ENCODE measurements around the gene GPNMB. TPM values are rescaled to one million over a fixed set of nuclear protein-coding genes. Genes with fewer than 3 reads are reported as not detected.

The GPNMB gene
- total RNA-seq = 19.6 and 142 TPM in 2 replicates

GRCh38 chr7:23246555-23246954, at the start of gene GPNMB:
Gene GPNMB, plus strand, starts transcription at chr7:23246775. Its CDS starts 83 bp downstream, at chr7:23246858.

GRCh38 chr7:23298885-23299769, 52.6 kb downstream of the GPNMB start, which contains the start of gene MALSU1:
Gene MALSU1, plus strand, starts transcription at chr7:23299339. Its CDS starts 14 bp downstream, at chr7:23299353.

Other genes with a start within 250 kb of the GPNMB start
- 21.1 and 23.4 TPM in 2 replicates for gene HYCC1, start 232.6 kb upstream of the GPNMB start, total RNA-seq
- 25.8 and 33.7 TPM in 2 replicates for gene KLHL7, start 141.0 kb upstream of the GPNMB start, total RNA-seq
- gene NUP42, start 64.7 kb upstream of the GPNMB start, total RNA-seq = 29.4 and 31.8 TPM in 2 replicates
- gene MALSU1, start 52.6 kb downstream of the GPNMB start, total RNA-seq = 59.8 and 62.7 TPM in 2 replicates
- gene IGF2BP3, start 223.7 kb downstream of the GPNMB start, total RNA-seq = 7.5 and 26.0 TPM in 2 replicates

All from tracheal epithelial cell (primary cell).